Subcutaneous abdominal adipose tissue (tissue), 5 donors: ENCODE data around the gene ATXN1.

Experiments
- H3K27ac ChIP-seq: one replicate; pipeline ENCODE4 v1.7.0; 2013; ENCODE audit warnings: low read depth, mild to moderate bottlenecking, inconsistent platforms, low read length, moderate library complexity
- H3K27me3 ChIP-seq, 5 donors: one replicate each; pipeline ENCODE4 v1.7.0; 2013; ENCODE audit warnings: low read length in 5 of 5, inconsistent platforms in 1 of 5; ENCODE audit not compliant: control insufficient read depth in 5 of 5, insufficient read depth in 4 of 5
- H3K36me3 ChIP-seq, 5 donors: one replicate each; pipeline ENCODE4 v1.7.0; 2013; ENCODE audit warnings: low read length in 5 of 5; ENCODE audit not compliant: control insufficient read depth in 5 of 5, insufficient read depth in 5 of 5
- H3K4me1 ChIP-seq, 5 donors: one replicate each; pipeline ENCODE4 v1.7.0; 2013; ENCODE audit warnings: low read length in 5 of 5, mild to moderate bottlenecking in 3 of 5, moderate library complexity in 1 of 5; ENCODE audit not compliant: control insufficient read depth in 5 of 5, insufficient read depth in 5 of 5
- H3K4me3 ChIP-seq, 5 donors: one replicate each; pipeline ENCODE4 v1.7.0; 2013; ENCODE audit warnings: low read length in 5 of 5, low read depth in 1 of 5
- H3K9ac ChIP-seq, 5 donors: one replicate each; pipeline ENCODE4 v1.7.0; 2013; ENCODE audit warnings: low read length in 5 of 5, mild to moderate bottlenecking in 4 of 5, moderate library complexity in 3 of 5
- H3K9me3 ChIP-seq, 5 donors: one replicate each; pipeline ENCODE4 v1.7.0; 2013; ENCODE audit warnings: low read length in 5 of 5; ENCODE audit not compliant: control insufficient read depth in 5 of 5
- donor health status: healthy.
- donor health status: healthy.
- donor health status: healthy.
- donor health status: healthy.
- donor health status: healthy.

Gene ATXN1

GRCh38 chr6:16446273-16446672 lies 315.0 kb downstream of the ATXN1 start:
- Histone ChIP-seq H3K9me3 (no peaks in the 10 kb centered on the region), H3K4me3 (no peak overlapping the region), H3K36me3 (no peaks in the 10 kb centered on the region), H3K27ac (no peak overlapping the region), H3K4me1 (no peaks in the 10 kb centered on the region), H3K27me3 (no peaks in the 10 kb centered on the region), H3K9ac (no peak overlapping the region)

GRCh38 chr6:16442031-16442430 lies 319.2 kb downstream of the ATXN1 start:
- no peak overlapping the region for H3K4me3 ChIP-seq
- peaks cover 0 to 7% (median 5%) of the 10 kb centered on the region in 5 donors for H3K4me1 ChIP-seq
- no peaks in the 10 kb centered on the region for H3K27me3 ChIP-seq
- no peak overlapping the region for H3K27ac ChIP-seq
- no peaks in the 10 kb centered on the region for H3K36me3 ChIP-seq
- no peak overlapping the region for H3K9ac ChIP-seq
- H3K9me3 ChIP-seq = no peaks in the 10 kb centered on the region

- H3K4me3 ChIP-seq = no peak overlapping the region
- peaks cover 0 to 7% (median 5%) of the 10 kb centered on the region in 5 donors for H3K4me1 ChIP-seq
- no peak overlapping the region for H3K9ac ChIP-seq
- H3K9me3 ChIP-seq = no peaks in the 10 kb centered on the region
- no peaks in the 10 kb centered on the region for H3K27me3 ChIP-seq
- no peak overlapping the region for H3K27ac ChIP-seq
- H3K36me3 ChIP-seq = no peaks in the 10 kb centered on the region
These were observed 320.0 kb downstream of the ATXN1 start for GRCh38 chr6:16441262-16441661.

GRCh38 chr6:16440636-16441212 lies 320.5 kb downstream of the ATXN1 start:
- Histone ChIP-seq H3K9ac (no peak overlapping the region), H3K4me3 (no peak overlapping the region), H3K9me3 (no peaks in the 10 kb centered on the region), H3K27ac (no peak overlapping the region), H3K36me3 (no peaks in the 10 kb centered on the region), H3K27me3 (no peaks in the 10 kb centered on the region), H3K4me1 (peaks cover 0 to 7% (median 5%) of the 10 kb centered on the region in 5 donors)

GRCh38 chr6:16438718-16439591 lies 322.3 kb downstream of the ATXN1 start:
- no peaks in the 10 kb centered on the region for H3K9me3 ChIP-seq
- H3K36me3 ChIP-seq = no peaks in the 10 kb centered on the region
- peaks cover 0 to 7% (median 5%) of the 10 kb centered on the region in 5 donors for H3K4me1 ChIP-seq
- no peak overlapping the region for H3K27ac ChIP-seq
- H3K4me3 ChIP-seq = no peak overlapping the region
- no peaks in the 10 kb centered on the region for H3K27me3 ChIP-seq
- H3K9ac ChIP-seq = no peak overlapping the region

- Histone ChIP-seq H3K4me3 (no peak overlapping the region), H3K27me3 (no peaks in the 10 kb centered on the region), H3K36me3 (no peaks in the 10 kb centered on the region), H3K27ac (no peak overlapping the region), H3K9ac (no peak overlapping the region), H3K4me1 (peaks cover 0 to 7% (median 6%) of the 10 kb centered on the region in 5 donors), H3K9me3 (no peaks in the 10 kb centered on the region)
These were observed 323.3 kb downstream of the ATXN1 start for GRCh38 chr6:16437984-16438383.

GRCh38 chr6:16437095-16437494 lies 324.2 kb downstream of the ATXN1 start:
- Histone ChIP-seq H3K4me3 (no peak overlapping the region), H3K27ac (no peak overlapping the region), H3K4me1 (peaks cover 0 to 13% (median 13%) of the 10 kb centered on the region in 5 donors), H3K27me3 (no peaks in the 10 kb centered on the region), H3K9me3 (no peaks in the 10 kb centered on the region), H3K9ac (no peak overlapping the region), H3K36me3 (no peaks in the 10 kb centered on the region)

GRCh38 chr6:16436550-16436949 lies 324.7 kb downstream of the ATXN1 start:
- Histone ChIP-seq H3K27ac (no peak overlapping the region), H3K36me3 (no peaks in the 10 kb centered on the region), H3K4me1 (peaks cover 0 to 13% (median 13%) of the 10 kb centered on the region in 5 donors), H3K9me3 (no peaks in the 10 kb centered on the region), H3K27me3 (no peaks in the 10 kb centered on the region), H3K9ac (no peak overlapping the region), H3K4me3 (no peak overlapping the region)

GRCh38 chr6:16434885-16435284 lies 326.4 kb downstream of the ATXN1 start:
- Histone ChIP-seq H3K9ac (no peak overlapping the region), H3K9me3 (no peaks in the 10 kb centered on the region), H3K4me1 (peaks cover 0 to 13% (median 13%) of the 10 kb centered on the region in 5 donors), H3K4me3 (no peak overlapping the region), H3K27me3 (no peaks in the 10 kb centered on the region), H3K36me3 (no peaks in the 10 kb centered on the region), H3K27ac (no peak overlapping the region)

GRCh38 chr6:16433338-16433890 lies 327.8 kb downstream of the ATXN1 start:
- H3K9ac ChIP-seq = no peak overlapping the region
- H3K27me3 ChIP-seq = no peaks in the 10 kb centered on the region
- peaks cover 0 to 8% (median 6%) of the 10 kb centered on the region in 5 donors for H3K4me1 ChIP-seq
- no peaks in the 10 kb centered on the region for H3K9me3 ChIP-seq
- H3K4me3 ChIP-seq = no peak overlapping the region
- H3K36me3 ChIP-seq = no peaks in the 10 kb centered on the region
- no peak overlapping the region for H3K27ac ChIP-seq
